NCI-H2227 treated with DMSO at 0.1 percent for 48 hours (cell line): ENCODE measurements around the gene IARS2.
"Not testable (repeated sequence)": the region's sequence is repeated elsewhere in the genome, so short reads cannot be mapped to it uniquely, and the experiment has no call there.

Experiments
- DNase-seq: peaks from one replicate; lab custom pipeline; 2025; lab: John Stamatoyannopoulos, UW

Gene IARS2

GRCh38 chr1:220094016-220094911 is at the start of gene IARS2:
TSS of gene IARS2 (plus strand) at chr1:220094132. CDS start at chr1:220094217, 85 bp downstream.
- peak; percentile 80 for DNase-seq

GRCh38 chr1:220044678-220045355 is 49.1 kb upstream of the IARS2 start:
- no peak for DNase-seq

- DNase-seq = no peak
Measured at GRCh38 chr1:220045356-220046051, 48.4 kb upstream of the IARS2 start.

GRCh38 chr1:220046052-220046930 is 47.6 kb upstream of the IARS2 start, which contains the start of gene EPRS1:
TSS of gene EPRS1 (minus strand) at chr1:220046505. CDS start at chr1:220046388, 117 bp downstream.
- DNase-seq = peak; percentile 97

GRCh38 chr1:220056374-220056773 is 37.6 kb upstream of the IARS2 start:
- DNase-seq = no peak

- no peak for DNase-seq
Measured at GRCh38 chr1:220060876-220061275, 33.1 kb upstream of the IARS2 start.

GRCh38 chr1:220062629-220063028 is 31.3 kb upstream of the IARS2 start:
- DNase-seq = no peak

GRCh38 chr1:220067269-220068204 is 26.4 kb upstream of the IARS2 start:
- DNase-seq = no peak

GRCh38 chr1:220076861-220077762 is 16.8 kb upstream of the IARS2 start:
- no peak for DNase-seq

GRCh38 chr1:220077887-220078286 is 16.0 kb upstream of the IARS2 start:
- DNase-seq = no peak

GRCh38 chr1:220084460-220084859 is 9.5 kb upstream of the IARS2 start:
- DNase-seq = no peak

- DNase-seq = not testable (repeated sequence)
Measured at GRCh38 chr1:220086261-220086686, 7.7 kb upstream of the IARS2 start.

- peak; percentile 97 for DNase-seq
Measured at GRCh38 chr1:220089650-220090556, 4.0 kb upstream of the IARS2 start, which contains the start of gene BPNT1. TSS of gene BPNT1 (minus strand) at chr1:220089788. CDS start at chr1:220079846, 9,942 bp downstream.

GRCh38 chr1:220092694-220093093 is 1.2 kb upstream of the IARS2 start:
- DNase-seq = no peak

- DNase-seq = no peak
Measured at GRCh38 chr1:220093361-220094015, 444 bp upstream of the IARS2 start.

- no peak for DNase-seq
Measured at GRCh38 chr1:220099826-220100225, 5.9 kb downstream of the IARS2 start.

GRCh38 chr1:220110473-220110872 is 16.5 kb downstream of the IARS2 start:
- DNase-seq = not testable (repeated sequence)
